ENCODE measurements around the gene CEMP1. TPM values are rescaled to one million over a fixed set of nuclear protein-coding genes. Genes with fewer than 3 reads are reported as not detected.

CEMP1 gene
- total RNA-seq, 1 donor, result not detected

GRCh38 chr16:2528161-2529060, 2.8 kb downstream of the CEMP1 start:
- no peak for DNase-seq (ENCODE audit: low read depth)
- TF ChIP-seq CTCF (IDR thresholded peaks at IDR 0.05; ENCODE audit: insufficient read depth, low read length), result no peak
- no peak overlapping the region for H3K4me3 ChIP-seq (ENCODE audit: low read depth, low read length)

- H3K4me3 ChIP-seq (ENCODE audit: low read depth, low read length), result no peak overlapping the region
- no peak for DNase-seq (ENCODE audit: low read depth)
- TF ChIP-seq CTCF (IDR thresholded peaks at IDR 0.05; ENCODE audit: insufficient read depth, low read length), result no peak
Observed at GRCh38 chr16:2527784-2528100, 3.5 kb downstream of the CEMP1 start.

- no peak overlapping the region for H3K4me3 ChIP-seq (ENCODE audit: low read depth, low read length)
- TF ChIP-seq CTCF (IDR thresholded peaks at IDR 0.05; ENCODE audit: insufficient read depth, low read length), result no peak
- DNase-seq (ENCODE audit: low read depth), result no peak
Observed at GRCh38 chr16:2527071-2527783, 4.0 kb downstream of the CEMP1 start.

- no peak for DNase-seq (ENCODE audit: low read depth)
- TF ChIP-seq CTCF (IDR thresholded peaks at IDR 0.05; ENCODE audit: insufficient read depth, low read length), result no peak
- H3K4me3 ChIP-seq (ENCODE audit: low read depth, low read length), result no peak overlapping the region
Observed at GRCh38 chr16:2526135-2526534, 5.1 kb downstream of the CEMP1 start.

- no peak overlapping the region for H3K4me3 ChIP-seq (ENCODE audit: low read depth, low read length)
- no peak for DNase-seq (ENCODE audit: low read depth)
- TF ChIP-seq CTCF (IDR thresholded peaks at IDR 0.05; ENCODE audit: insufficient read depth, low read length), result no peak
Observed at GRCh38 chr16:2524339-2524938, 6.8 kb downstream of the CEMP1 start.

GRCh38 chr16:2523801-2524231, 7.4 kb downstream of the CEMP1 start:
- TF ChIP-seq CTCF (IDR thresholded peaks at IDR 0.05; ENCODE audit: insufficient read depth, low read length), result no peak
- H3K4me3 ChIP-seq (ENCODE audit: low read depth, low read length), result no peak overlapping the region
- DNase-seq (ENCODE audit: low read depth), result no peak
